HG03064 (cell line): ENCODE results near the gene PRKCA.

ENCODE experiments used
- ATAC-seq: cut with Tn5 transposase; IDR thresholded peaks from one replicate; pipeline ENCODE4 v1.9.1; 2021; ENCODE audit warnings: low read depth; ENCODE audit not compliant: unreplicated experiment

PRKCA gene

GRCh38 chr17:66743511-66743910 is 441.1 kb downstream of the PRKCA start:
- no peak for ATAC-seq

GRCh38 chr17:66746736-66747135 is 444.3 kb downstream of the PRKCA start:
- ATAC-seq: no peak

GRCh38 chr17:66747578-66748275 is 445.3 kb downstream of the PRKCA start:
- ATAC-seq: no peak

DNA sequence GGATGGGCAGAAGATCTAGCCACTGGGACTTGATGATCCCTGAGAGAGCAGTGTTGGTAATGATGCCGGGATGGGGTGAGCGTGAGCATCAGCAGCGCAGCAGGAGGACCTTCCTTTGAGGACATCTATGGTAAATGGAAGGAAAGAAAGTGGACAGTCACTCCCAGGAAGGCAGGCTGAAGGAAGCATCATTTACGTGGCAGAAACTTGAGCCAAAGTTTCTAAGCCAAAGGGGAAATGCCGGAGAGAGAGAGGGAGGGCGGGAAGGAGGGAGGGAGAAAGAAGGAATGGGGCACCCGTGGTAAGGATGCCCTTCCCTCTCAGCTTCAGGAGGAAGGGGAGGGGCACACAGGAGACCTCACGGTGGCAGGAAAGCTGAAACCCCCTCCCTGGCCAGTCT is 446.2 kb downstream of the PRKCA start:
- no peak for ATAC-seq

GRCh38 chr17:66749217-66749832 is 446.9 kb downstream of the PRKCA start:
- ATAC-seq: no peak

DNA sequence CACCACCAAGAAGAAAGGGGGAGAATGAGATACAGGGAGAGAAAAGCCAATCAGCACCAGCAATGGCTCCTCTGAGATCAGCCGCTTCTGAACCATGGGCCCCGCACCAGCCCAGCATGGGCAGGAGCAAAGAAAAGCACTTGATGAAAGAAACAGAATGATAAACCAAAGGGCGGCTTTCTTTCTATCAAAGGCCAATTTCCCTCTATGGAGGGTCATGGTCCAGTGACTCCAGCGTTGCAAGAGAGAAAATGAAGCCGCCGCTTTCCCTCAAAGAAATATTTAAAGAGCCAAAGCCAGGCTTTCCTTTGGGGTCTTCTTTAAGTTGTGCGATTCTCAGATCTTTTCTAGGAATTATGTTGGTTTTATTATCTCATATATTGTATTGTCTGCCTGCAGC is 447.7 kb downstream of the PRKCA start:
- ATAC-seq: no peak

GRCh38 chr17:66750781-66751543 is 448.5 kb downstream of the PRKCA start:
- no peak for ATAC-seq

DNA sequence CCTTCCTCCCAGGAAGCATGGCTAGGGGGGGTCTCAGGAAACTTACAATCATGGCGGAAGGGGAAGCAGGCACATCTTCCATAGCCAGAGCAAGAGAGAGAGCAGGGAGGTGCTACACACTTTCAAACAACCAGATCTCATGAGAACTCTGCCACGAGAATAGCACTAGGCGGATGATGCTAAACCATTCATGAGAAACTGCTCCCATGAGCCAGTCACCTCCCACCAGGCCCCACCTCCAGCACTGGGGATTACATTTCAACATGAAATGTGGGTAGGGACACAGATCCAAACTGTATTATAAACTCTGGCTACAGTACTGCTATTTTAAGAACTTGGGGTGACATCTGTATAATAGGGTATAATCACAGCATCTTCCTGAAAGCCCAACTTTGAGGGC is 449.4 kb downstream of the PRKCA start:
- ATAC-seq: no peak

DNA sequence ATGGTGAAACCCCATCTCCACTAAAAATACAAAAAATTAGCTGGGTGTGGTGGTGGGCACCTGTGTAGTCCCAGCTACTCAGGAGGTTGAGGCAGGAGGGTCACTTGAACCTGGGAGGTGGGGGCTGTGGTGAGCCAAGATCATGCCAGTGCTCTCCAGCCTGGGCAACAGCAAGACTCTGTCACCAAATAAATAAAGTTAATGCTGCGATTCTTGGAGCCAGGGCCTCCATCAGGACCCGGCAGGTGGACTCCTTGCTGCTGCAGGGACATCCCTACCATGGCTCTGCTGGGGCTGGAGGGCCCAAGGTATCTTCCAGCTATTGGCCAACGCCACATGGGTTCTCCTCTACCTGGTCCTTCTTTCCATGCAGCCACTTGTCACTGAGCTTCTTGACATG is 450.0 kb downstream of the PRKCA start:
- ATAC-seq: no peak

DNA sequence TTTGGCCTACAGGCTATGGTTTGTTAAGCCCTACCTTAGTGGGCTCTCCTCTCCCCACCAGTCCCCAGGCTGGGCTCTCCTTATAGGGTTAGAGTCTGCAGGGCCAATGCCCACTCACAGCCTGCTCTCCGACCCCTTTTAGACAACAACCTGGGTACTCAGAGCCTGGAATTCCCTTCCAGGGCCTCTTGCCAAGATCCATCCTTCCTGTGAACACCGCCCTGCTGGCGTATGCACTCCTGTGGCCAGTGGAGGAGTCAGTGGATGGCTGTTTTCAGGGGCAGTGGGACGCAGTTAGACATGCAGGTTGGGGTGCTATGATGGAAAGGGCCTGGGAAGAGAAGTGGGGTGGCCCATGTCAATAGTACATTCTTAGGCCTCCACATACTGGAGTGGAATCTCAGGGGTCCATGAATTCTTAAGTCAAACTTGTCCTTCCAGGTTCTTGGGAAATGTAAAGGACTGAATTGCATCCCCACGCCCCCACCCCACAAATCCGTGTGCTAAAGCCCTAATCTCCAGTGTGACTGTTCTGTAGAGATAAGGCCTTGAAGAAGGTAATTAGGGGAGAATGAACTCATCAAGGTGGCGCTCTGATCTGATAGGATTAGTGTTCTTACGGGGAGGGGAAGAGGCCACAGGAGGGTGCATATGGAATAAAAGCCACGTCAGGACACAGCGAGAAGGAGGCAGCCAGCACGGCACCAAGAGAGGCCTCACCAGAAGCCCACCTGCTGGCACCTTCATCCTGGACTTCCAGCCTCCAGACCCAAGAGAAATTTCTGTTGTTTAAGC is 450.9 kb downstream of the PRKCA start:
- ATAC-seq: no peak

DNA sequence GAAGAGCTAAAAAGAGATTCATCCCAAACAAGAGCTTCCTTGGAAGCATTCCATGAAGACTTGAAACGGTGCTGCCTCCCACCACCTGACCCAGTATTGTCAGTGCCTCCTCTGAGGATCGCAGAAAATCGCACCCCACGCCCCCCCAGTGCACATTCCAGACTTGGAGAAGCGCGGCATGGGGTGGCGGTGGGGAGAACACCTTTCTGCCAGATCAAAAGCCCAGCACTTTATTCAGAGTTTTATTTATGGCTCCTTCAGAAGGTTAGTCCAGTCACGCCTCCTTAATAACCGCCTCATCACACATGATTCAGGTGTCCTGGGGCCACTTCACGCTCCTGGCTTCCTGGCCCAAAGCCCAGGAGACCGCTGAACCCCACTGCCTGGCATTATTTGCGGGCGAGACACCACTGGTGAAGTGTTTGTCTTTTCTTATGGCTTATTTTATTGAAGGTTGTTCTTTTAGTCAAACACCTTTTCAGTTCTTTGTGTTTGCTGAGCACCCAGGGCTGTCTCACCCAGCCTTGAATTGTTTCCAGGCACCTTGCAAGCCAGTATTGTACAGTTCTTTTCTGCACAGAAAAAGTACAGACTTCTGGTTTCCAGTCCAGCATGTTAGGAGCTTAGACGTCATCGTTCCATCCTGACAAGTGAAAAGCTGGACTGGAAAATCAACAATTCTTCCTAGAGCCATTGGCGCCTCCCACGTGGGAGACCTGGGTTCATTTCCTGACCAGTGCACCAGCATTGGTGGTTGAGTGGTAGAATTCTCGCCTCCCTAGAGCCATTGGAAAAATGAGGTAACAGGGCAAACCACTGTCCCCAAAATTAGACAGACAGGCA is 452.9 kb downstream of the PRKCA start:
- no peak for ATAC-seq

GRCh38 chr17:66755944-66756290 is 453.5 kb downstream of the PRKCA start:
- no peak for ATAC-seq

GRCh38 chr17:66760324-66760723 is 457.9 kb downstream of the PRKCA start:
- no peak for ATAC-seq

GRCh38 chr17:66762276-66762675 is 459.9 kb downstream of the PRKCA start:
- ATAC-seq: no peak

DNA sequence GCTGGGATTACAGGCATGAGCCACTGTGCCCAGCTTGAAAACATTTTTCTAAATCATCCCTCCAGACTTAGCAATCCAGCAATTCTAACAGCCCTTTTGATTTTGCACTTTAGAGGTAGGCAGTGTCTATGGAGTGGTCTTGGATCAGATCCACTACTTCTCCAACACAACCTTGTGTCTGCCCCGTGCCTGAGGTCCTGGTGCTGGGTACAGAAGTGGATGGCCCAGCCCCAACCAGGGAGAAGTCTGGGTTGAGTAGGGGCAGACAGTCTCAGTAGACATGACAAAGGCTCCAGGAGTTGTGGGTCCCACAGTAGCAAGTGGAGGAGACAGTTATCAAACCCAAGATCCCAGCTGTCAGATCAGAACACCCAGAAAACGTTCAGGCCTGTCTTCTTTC is 460.6 kb downstream of the PRKCA start:
- no peak for ATAC-seq

GRCh38 chr17:66764506-66764905 is 462.1 kb downstream of the PRKCA start:
- ATAC-seq: no peak

DNA sequence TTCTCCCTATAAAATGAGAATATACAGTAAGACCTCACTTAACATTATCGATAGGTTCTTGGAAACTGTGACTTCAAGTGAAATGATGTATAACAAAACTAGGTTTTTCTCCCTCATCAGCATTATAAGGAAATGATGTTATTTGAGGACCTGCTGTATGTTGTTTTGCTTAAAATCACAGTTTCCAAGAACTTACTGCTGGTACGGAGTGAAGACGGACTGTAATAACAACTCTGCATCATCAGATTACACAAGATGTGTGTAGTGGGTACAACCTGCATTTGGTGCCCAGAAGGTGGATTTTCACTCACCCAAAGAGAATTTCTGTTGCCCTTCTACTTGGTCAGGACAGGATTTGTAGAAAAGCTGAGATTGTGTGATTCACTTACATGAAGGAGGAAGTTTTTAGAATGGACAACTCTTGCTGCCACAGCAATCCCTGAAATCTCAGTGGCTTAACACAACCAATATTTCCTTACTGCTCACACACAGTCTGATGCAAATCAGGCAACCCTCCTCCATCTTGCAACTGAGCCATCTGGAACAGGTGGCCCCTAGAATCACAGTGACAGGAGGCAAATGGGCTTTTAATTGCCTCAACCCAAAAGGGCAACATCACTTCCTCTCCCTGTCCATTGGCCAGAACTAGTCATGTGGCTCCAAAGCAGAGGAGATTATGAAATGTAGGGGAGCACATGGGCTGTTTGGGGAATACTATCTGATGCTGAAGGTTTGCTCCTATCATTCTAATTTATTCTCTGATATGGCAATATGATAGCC is 464.9 kb downstream of the PRKCA start:
- ATAC-seq: no peak

DNA sequence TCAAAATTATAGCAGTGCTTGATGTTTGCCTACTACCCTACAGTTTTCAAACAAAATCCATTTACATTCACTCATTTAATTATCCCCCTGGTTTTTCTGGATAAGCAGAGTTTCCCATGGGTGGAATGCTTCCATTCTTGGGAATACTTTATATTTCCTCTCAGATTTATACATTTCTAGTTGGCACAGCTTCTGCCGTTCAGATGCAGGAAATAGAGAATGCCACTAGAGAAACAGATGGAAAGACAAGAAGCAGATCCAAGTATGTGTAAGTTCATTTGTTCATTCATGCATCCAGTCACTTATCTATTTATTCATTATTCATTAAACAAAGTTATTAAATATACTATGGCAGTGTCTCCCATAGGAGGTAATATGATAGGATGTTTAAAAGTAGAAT is 467.5 kb downstream of the PRKCA start:
- no peak for ATAC-seq

DNA sequence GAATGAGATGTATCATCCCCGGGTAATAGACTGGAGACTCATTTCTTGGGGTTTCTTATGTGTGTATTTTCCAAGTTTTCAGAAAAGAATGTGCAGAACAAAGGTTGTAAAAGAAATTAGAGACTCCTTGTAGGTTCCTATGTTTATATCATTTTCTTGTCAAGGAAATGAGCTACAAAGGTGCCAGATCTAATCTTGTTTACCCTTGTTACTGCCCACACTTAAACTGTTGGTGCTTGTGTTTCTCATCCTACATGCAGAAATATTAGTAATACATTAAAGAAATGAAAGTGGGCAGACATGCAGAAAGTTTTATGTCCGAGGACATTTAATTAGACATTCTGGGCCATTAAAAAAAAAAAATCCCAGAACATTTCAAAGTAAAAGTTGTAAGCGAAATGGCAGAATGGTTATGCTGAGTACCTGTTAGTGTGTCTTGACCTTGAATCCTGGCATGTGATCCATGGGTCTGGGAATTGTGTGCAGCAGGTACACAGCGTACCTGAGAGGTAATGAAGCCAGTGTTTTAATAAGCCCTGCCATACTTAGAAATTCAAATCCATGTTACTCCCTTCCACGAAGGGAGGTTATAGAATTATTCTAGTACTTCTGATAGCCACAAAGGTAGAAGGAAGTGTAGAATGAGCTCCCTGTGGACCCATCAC is 469.9 kb downstream of the PRKCA start:
- no peak for ATAC-seq
